C4-2B (cell line): ENCODE measurements around the gene ATP1A1.

Experiments
- ZFX ChIP-seq: fragments of 450-650 bp; IDR thresholded peaks from 2 replicates; pipeline ENCODE4 v1.6.1; 2017
- TF ChIP-seq, protein P1 (sequence below): fragments of 450-650 bp; conservative IDR thresholded peaks from 2 replicates; pipeline ENCODE4 v1.5.1; 2017; ENCODE audit warnings: mild to moderate bottlenecking

- TF ChIP-seq, protein P1, sequence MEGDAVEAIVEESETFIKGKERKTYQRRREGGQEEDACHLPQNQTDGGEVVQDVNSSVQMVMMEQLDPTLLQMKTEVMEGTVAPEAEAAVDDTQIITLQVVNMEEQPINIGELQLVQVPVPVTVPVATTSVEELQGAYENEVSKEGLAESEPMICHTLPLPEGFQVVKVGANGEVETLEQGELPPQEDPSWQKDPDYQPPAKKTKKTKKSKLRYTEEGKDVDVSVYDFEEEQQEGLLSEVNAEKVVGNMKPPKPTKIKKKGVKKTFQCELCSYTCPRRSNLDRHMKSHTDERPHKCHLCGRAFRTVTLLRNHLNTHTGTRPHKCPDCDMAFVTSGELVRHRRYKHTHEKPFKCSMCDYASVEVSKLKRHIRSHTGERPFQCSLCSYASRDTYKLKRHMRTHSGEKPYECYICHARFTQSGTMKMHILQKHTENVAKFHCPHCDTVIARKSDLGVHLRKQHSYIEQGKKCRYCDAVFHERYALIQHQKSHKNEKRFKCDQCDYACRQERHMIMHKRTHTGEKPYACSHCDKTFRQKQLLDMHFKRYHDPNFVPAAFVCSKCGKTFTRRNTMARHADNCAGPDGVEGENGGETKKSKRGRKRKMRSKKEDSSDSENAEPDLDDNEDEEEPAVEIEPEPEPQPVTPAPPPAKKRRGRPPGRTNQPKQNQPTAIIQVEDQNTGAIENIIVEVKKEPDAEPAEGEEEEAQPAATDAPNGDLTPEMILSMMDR = no peak
- TF ChIP-seq ZFX = no peak
These were observed 59.7 kb downstream of the ATP1A1 start for GRCh38 chr1:116432655-116433265.
